Colonic mucosa (tissue), 4 donors: ENCODE measurements around the gene PLXNA2. TPM values are rescaled to one million over a fixed set of nuclear protein-coding genes. Genes with fewer than 3 reads are reported as not detected.

Experiments used
- DNase-seq: peaks from one replicate; pipeline ENCODE4 v3.0.0-alpha.2; 2020
- H3K27ac ChIP-seq: fragments of 200-600 bp; one replicate; pipeline ENCODE4 v1.8.0; 2021
- H3K27me3 ChIP-seq: fragments of 200-600 bp; one replicate; pipeline ENCODE4 v1.8.0; 2021
- H3K36me3 ChIP-seq: fragments of 200-600 bp; one replicate; pipeline ENCODE4 v1.8.0; 2021
- H3K4me1 ChIP-seq: fragments of 200-600 bp; one replicate; pipeline ENCODE4 v1.8.0; 2021; ENCODE audit warnings: mild to moderate bottlenecking
- H3K4me3 ChIP-seq: fragments of 200-600 bp; one replicate; pipeline ENCODE4 v1.8.0; 2021
- H3K9ac ChIP-seq, 2 donors: one replicate each; pipeline ENCODE4 v1.7.0; 2013; ENCODE audit warnings: control low read depth in 2 of 2, low read depth in 2 of 2, low read length in 2 of 2
- H3K9me3 ChIP-seq: fragments of 200-600 bp; one replicate; pipeline ENCODE4 v1.8.0; 2021
- intact Hi-C: fragments of 100-400 bp; cut with DNase I; formaldehyde crosslinking; loops from one replicate; pipeline ENCODE4 v1.14.1; 2022
- total RNA-seq, 2 donors: library from RNA; stranded (reverse); fragmentation: NEBNext Ultra II Directional in 1 of 2; extraction: Animal tissue kit (Norgen Biotek cat#: 25700) in 1 of 2; gene quantifications; one replicate each; pipeline ENCODE4 v1.2.1, GENCODE V29; 2021
- TF ChIP-seq, protein P1 (sequence below): fragments of 200-600 bp; IDR thresholded peaks from one replicate; pipeline ENCODE4 v1.8.0; 2022; ENCODE audit warnings: antibody characterized with exemption, mild to moderate bottlenecking
- donor health status: healthy.
- donor health status: DM: no; HTN: no; CAD: no.
- donor health status: DM: no; HTN: no; CAD: no.

Gene PLXNA2
- total RNA-seq, 2 donors from 2014 or later = 46.1 to 81.6 TPM

DNA sequence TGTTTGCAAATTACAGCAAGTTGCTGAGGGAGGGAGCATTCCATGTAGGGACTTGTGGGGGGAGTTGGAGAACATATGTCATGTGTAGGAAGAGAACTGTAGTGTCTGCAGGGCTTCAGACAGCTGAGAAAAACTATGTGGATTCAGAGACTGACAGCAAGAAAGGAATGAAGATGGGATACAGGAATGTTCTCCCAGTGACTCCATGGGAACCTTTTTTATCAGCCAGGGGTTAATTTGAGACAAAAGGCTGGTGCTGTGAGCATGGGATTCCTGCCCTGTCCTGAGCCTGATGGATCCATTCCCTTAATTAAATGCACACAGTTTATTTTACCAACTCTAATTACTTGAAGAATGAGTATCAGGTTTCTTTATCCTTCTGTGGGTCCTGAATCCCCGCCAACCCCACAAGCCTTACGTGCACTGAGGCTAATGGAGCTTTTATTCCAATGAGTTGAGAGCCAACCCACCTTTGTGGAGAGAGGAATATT lies 26.5 kb upstream of the PLXNA2 start:
- H3K27me3 ChIP-seq = no peaks in the 10 kb centered on the region
- H3K9me3 ChIP-seq = no peaks in the 10 kb centered on the region
- TF ChIP-seq, protein P1, sequence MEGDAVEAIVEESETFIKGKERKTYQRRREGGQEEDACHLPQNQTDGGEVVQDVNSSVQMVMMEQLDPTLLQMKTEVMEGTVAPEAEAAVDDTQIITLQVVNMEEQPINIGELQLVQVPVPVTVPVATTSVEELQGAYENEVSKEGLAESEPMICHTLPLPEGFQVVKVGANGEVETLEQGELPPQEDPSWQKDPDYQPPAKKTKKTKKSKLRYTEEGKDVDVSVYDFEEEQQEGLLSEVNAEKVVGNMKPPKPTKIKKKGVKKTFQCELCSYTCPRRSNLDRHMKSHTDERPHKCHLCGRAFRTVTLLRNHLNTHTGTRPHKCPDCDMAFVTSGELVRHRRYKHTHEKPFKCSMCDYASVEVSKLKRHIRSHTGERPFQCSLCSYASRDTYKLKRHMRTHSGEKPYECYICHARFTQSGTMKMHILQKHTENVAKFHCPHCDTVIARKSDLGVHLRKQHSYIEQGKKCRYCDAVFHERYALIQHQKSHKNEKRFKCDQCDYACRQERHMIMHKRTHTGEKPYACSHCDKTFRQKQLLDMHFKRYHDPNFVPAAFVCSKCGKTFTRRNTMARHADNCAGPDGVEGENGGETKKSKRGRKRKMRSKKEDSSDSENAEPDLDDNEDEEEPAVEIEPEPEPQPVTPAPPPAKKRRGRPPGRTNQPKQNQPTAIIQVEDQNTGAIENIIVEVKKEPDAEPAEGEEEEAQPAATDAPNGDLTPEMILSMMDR = no peak
- no peak overlapping the region for H3K4me3 ChIP-seq
- H3K4me1 ChIP-seq = no peaks in the 10 kb centered on the region
- H3K36me3 ChIP-seq = no peaks in the 10 kb centered on the region
- intact Hi-C loops = no loop called here
- no peak for DNase-seq
- no peak overlapping the region for H3K9ac ChIP-seq
- no peak overlapping the region for H3K27ac ChIP-seq

DNA sequence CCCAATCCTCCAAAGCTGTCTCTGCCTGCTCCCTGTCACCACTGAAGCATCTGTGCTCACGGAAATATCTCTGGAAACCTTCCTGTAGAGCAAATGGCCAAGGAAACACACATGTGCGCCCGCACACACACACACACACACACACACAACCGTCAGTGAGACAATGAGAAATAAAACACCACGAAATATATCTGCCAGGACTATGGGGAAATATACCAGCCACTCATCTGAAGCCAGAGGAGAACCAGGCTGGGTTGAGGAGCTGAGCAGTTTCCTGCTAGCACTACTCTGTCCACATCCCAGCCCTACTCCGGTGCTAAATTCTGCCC lies 25.1 kb upstream of the PLXNA2 start:
- Histone ChIP-seq H3K9me3 (no peaks in the 10 kb centered on the region), H3K4me3 (no peak overlapping the region), H3K36me3 (no peaks in the 10 kb centered on the region), H3K27ac (no peak overlapping the region), H3K4me1 (no peaks in the 10 kb centered on the region), H3K27me3 (no peaks in the 10 kb centered on the region), H3K9ac (no peak overlapping the region)
- intact Hi-C loops = no loop called here
- TF ChIP-seq, protein P1 = no peak
- DNase-seq = no peak

GRCh38 chr1:208268541-208269337 lies 24.6 kb upstream of the PLXNA2 start:
- intact Hi-C loops = no loop called here
- Histone ChIP-seq H3K9me3 (no peaks in the 10 kb centered on the region), H3K9ac (no peak overlapping the region), H3K4me1 (no peaks in the 10 kb centered on the region), H3K36me3 (no peaks in the 10 kb centered on the region), H3K4me3 (no peak overlapping the region), H3K27me3 (no peaks in the 10 kb centered on the region), H3K27ac (no peak overlapping the region)
- DNase-seq = no peak
- TF ChIP-seq, protein P1 = no peak

DNA sequence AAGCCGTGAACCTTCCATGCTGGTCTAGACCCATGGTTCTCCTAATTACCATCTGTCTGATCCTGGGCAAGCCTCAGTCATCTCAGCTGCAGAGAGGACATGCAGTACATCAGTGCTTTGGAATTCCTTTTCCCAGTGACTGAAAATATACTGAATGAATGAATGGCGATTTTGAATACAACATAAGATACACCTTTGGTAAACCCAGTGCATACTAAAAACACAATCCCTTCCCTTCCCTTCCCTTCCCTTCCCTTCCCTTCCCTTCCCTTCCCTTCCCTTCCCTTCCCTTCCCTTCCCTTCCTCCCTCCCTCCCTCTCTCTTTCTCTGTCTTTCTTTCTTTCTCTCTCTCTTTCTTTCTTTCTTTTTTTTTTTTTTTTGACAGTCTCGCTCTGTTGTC lies 21.3 kb upstream of the PLXNA2 start:
- Histone ChIP-seq H3K4me3 (no peak overlapping the region), H3K9ac (no peak overlapping the region), H3K27ac (no peak overlapping the region), H3K36me3 (no peaks in the 10 kb centered on the region), H3K9me3 (no peaks in the 10 kb centered on the region), H3K4me1 (no peaks in the 10 kb centered on the region), H3K27me3 (no peaks in the 10 kb centered on the region)
- intact Hi-C loops = no loop called here
- no peak for DNase-seq
- TF ChIP-seq, protein P1 = no peak

DNA sequence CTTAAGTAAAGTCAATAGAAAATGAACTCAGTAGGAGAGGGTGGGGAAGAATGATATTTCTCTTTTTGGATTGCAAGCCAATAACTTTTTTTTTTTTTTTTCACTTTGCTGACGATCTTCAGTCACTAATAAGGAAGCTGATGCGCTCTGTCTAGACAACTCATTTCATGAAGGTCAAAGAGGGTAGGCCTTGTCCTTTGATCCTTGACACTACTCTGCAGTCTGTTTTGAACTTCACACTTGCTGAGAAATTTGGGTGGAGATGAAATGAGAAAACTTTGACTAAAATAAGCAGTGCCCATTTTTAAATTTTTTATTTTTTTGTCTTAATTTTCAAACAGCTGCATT lies 20.9 kb upstream of the PLXNA2 start:
- Histone ChIP-seq H3K4me1 (no peaks in the 10 kb centered on the region), H3K27ac (no peak overlapping the region), H3K9me3 (no peaks in the 10 kb centered on the region), H3K4me3 (no peak overlapping the region), H3K9ac (no peak overlapping the region), H3K36me3 (no peaks in the 10 kb centered on the region), H3K27me3 (no peaks in the 10 kb centered on the region)
- TF ChIP-seq, protein P1 = no peak
- intact Hi-C loops = no loop called here
- DNase-seq = no peak
